ENCODE data around the gene PCDH15. TPM values are rescaled to one million over a fixed set of nuclear protein-coding genes. Genes with fewer than 3 reads are reported as not detected.

Gene PCDH15
- total RNA-seq, 1 donor from 2014 or later: not detected

GRCh38 chr10:54011117-54011516, 789.9 kb downstream of the PCDH15 start:
- H3K27me3 Mint-ChIP-seq (ENCODE audit: low read depth): no peaks in the 10 kb centered on the region
- H3K36me3 Mint-ChIP-seq (ENCODE audit: low read depth): no peaks in the 10 kb centered on the region
- no peak overlapping the region for H3K4me3 Mint-ChIP-seq (ENCODE audit: unreplicated experiment)
- no peak for DNase-seq (ENCODE audit: low spot score)
- H3K9me3 Mint-ChIP-seq (ENCODE audit: low read depth): peaks cover 14% of the 10 kb centered on the region
- TF ChIP-seq, protein P1, sequence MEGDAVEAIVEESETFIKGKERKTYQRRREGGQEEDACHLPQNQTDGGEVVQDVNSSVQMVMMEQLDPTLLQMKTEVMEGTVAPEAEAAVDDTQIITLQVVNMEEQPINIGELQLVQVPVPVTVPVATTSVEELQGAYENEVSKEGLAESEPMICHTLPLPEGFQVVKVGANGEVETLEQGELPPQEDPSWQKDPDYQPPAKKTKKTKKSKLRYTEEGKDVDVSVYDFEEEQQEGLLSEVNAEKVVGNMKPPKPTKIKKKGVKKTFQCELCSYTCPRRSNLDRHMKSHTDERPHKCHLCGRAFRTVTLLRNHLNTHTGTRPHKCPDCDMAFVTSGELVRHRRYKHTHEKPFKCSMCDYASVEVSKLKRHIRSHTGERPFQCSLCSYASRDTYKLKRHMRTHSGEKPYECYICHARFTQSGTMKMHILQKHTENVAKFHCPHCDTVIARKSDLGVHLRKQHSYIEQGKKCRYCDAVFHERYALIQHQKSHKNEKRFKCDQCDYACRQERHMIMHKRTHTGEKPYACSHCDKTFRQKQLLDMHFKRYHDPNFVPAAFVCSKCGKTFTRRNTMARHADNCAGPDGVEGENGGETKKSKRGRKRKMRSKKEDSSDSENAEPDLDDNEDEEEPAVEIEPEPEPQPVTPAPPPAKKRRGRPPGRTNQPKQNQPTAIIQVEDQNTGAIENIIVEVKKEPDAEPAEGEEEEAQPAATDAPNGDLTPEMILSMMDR (IDR thresholded peaks at IDR 0.05): no peak
- no peak overlapping the region for H3K27ac Mint-ChIP-seq (ENCODE audit: unreplicated experiment)
- H3K4me1 Mint-ChIP-seq (ENCODE audit: low read depth): no peaks in the 10 kb centered on the region

DNA sequence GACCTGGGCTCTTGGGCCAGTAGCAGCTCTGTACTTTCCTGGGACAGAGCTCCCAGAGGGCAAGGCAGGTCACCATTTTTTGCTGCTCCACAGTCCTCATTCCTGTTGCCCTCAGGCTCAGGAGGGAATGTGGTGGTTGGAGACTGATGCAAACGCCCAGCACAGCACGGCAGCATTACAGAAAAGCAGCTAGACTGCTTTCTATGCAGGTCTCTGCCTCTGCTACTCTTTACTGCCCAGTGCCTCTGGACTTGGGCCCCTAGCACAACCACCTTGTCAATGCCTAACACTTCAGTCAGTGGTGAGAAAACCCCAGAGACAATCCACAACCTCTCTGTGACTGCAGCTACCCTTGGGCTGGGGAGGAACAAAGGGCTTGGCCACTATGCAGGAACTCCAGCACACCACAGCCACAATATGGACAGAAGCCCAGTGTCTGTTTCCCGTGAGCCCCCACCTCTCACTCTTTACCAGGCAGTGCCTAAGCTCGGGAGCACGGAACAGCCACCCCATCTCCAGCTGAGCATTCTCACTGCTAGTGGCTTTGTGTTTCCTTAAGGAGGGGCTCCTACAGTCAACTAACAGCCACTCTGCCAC, 790.6 kb downstream of the PCDH15 start:
- Mint-ChIP-seq H3K27me3 (ENCODE audit: low read depth) (no peaks in the 10 kb centered on the region), H3K27ac (ENCODE audit: unreplicated experiment) (no peak overlapping the region), H3K9me3 (ENCODE audit: low read depth) (peaks cover 11% of the 10 kb centered on the region), H3K4me3 (ENCODE audit: unreplicated experiment) (no peak overlapping the region), H3K4me1 (ENCODE audit: low read depth) (no peaks in the 10 kb centered on the region), H3K36me3 (ENCODE audit: low read depth) (no peaks in the 10 kb centered on the region)
- DNase-seq (ENCODE audit: low spot score): no peak
- TF ChIP-seq, protein P1 (IDR thresholded peaks at IDR 0.05): no peak

DNA sequence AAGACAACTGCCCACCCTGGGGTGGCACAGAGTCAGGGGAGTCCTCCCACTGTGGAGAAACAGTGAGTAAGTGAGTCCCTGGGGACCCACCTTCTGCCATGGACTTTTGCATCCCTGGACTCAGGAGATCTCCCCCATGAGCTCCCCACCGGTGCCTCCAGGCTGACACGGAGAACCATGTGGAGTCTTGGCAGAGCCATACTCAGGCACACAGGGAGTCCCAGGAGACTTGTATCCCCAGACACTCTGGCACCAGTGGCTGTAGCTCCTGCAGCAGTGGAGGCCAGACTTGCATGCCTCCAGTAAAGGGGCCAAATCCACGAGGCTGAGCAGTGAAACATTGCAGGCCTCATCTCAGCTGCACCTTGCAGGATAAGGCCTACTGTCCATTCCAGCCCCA, 791.4 kb downstream of the PCDH15 start:
- Mint-ChIP-seq H3K27me3 (ENCODE audit: low read depth) (no peaks in the 10 kb centered on the region), H3K36me3 (ENCODE audit: low read depth) (no peaks in the 10 kb centered on the region)
- TF ChIP-seq, protein P1 (IDR thresholded peaks at IDR 0.05): no peak

GRCh38 chr10:54002077-54002476, 799.0 kb downstream of the PCDH15 start:
- Mint-ChIP-seq H3K4me3 (ENCODE audit: unreplicated experiment) (no peak overlapping the region), H3K9me3 (ENCODE audit: low read depth) (peaks cover 6% of the 10 kb centered on the region), H3K27me3 (ENCODE audit: low read depth) (no peaks in the 10 kb centered on the region), H3K4me1 (ENCODE audit: low read depth) (no peaks in the 10 kb centered on the region), H3K27ac (ENCODE audit: unreplicated experiment) (no peak overlapping the region), H3K36me3 (ENCODE audit: low read depth) (no peaks in the 10 kb centered on the region)
- no peak for DNase-seq (ENCODE audit: low spot score)
- TF ChIP-seq, protein P1 (IDR thresholded peaks at IDR 0.05): no peak

More for the DNA sequence above, 791.4 kb downstream of the PCDH15 start:
- H3K4me1 Mint-ChIP-seq (ENCODE audit: low read depth): no peaks in the 10 kb centered on the region
- peaks cover 8% of the 10 kb centered on the region for H3K9me3 Mint-ChIP-seq (ENCODE audit: low read depth)
- no peak overlapping the region for H3K4me3 Mint-ChIP-seq (ENCODE audit: unreplicated experiment)
- no peak overlapping the region for H3K27ac Mint-ChIP-seq (ENCODE audit: unreplicated experiment)
- no peak for DNase-seq (ENCODE audit: low spot score)

DNA sequence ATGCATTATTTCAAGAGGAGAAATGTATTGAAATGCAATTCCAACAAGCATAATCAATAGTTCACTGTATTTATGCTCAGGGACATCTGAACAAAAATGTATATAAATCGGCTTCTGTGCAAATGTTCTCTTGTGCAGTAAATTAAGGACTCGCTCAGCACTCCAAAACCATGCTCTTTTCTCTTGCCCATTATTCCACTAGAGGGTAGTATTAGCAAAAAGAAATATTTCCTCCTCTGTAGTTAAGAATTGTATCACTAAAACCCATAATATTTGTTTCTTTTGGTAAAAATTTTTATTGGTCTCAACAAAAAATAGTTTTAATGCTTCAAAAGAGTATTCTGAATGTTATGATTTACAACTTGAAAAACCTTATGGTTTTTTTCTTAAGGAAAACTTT, 803.1 kb downstream of the PCDH15 start:
- no peak overlapping the region for H3K4me3 Mint-ChIP-seq (ENCODE audit: unreplicated experiment)
- H3K27me3 Mint-ChIP-seq (ENCODE audit: low read depth): peaks cover 3% of the 10 kb centered on the region
- no peaks in the 10 kb centered on the region for H3K4me1 Mint-ChIP-seq (ENCODE audit: low read depth)
- no peaks in the 10 kb centered on the region for H3K9me3 Mint-ChIP-seq (ENCODE audit: low read depth)
- H3K27ac Mint-ChIP-seq (ENCODE audit: unreplicated experiment): no peak overlapping the region
- TF ChIP-seq, protein P1 (IDR thresholded peaks at IDR 0.05): peak; percentile 79
- H3K36me3 Mint-ChIP-seq (ENCODE audit: low read depth): no peaks in the 10 kb centered on the region
- no peak for DNase-seq (ENCODE audit: low spot score)
